GM23338 (cell line): ENCODE measurements around the gene PRSS21.

Experiments
- CREB1 ChIP-seq: fragments of 250-450 bp; sonication (Bioruptor Pico); IDR thresholded peaks from 2 replicates; pipeline ENCODE4 v1.5.0; 2020; ENCODE audit warnings: low read depth, mild to moderate bottlenecking, moderate library complexity
- EZH2 ChIP-seq: fragments of 200-600 bp; sonication (generic); IDR thresholded peaks from one replicate; pipeline ENCODE4 v1.8.0; 2017; ENCODE audit warnings: antibody characterized with exemption, mild to moderate bottlenecking, low read depth; ENCODE audit not compliant: unreplicated experiment
- JUNB ChIP-seq: IDR thresholded peaks from one replicate; pipeline ENCODE4 v1.6.1; 2016; ENCODE audit warnings: antibody characterized with exemption; ENCODE audit not compliant: unreplicated experiment
- NANOG ChIP-seq: IDR thresholded peaks from 2 replicates; pipeline ENCODE4 v1.6.1; 2016; ENCODE audit warnings: antibody characterized with exemption, borderline replicate concordance
- POLR2AphosphoS5 ChIP-seq: IDR thresholded peaks from 2 replicates; pipeline ENCODE4 v1.6.1; 2016; ENCODE audit warnings: antibody characterized with exemption, low read depth
- TF ChIP-seq, protein P1 (sequence below), 2 experiments: fragments of 200-600 bp in 1 of 2; sonication (generic) in 1 of 2; conservative IDR thresholded peaks; 2 replicates each; pipeline versions ENCODE4 v1.5.1 to v1.6.1; 2016 to 2017; ENCODE audit warnings: antibody characterized with exemption in 2 of 2, low read depth in 2 of 2, mild to moderate bottlenecking in 2 of 2, moderate library complexity in 1 of 2
- TF ChIP-seq, protein P2 (sequence below): IDR thresholded peaks from one replicate; pipeline ENCODE4 v1.6.1; 2018; ENCODE audit warnings: antibody characterized with exemption; ENCODE audit not compliant: unreplicated experiment
- TF ChIP-seq, protein P3 (sequence below): IDR thresholded peaks from 2 replicates; pipeline ENCODE4 v1.6.1; 2016; ENCODE audit warnings: antibody characterized with exemption

DNA sequence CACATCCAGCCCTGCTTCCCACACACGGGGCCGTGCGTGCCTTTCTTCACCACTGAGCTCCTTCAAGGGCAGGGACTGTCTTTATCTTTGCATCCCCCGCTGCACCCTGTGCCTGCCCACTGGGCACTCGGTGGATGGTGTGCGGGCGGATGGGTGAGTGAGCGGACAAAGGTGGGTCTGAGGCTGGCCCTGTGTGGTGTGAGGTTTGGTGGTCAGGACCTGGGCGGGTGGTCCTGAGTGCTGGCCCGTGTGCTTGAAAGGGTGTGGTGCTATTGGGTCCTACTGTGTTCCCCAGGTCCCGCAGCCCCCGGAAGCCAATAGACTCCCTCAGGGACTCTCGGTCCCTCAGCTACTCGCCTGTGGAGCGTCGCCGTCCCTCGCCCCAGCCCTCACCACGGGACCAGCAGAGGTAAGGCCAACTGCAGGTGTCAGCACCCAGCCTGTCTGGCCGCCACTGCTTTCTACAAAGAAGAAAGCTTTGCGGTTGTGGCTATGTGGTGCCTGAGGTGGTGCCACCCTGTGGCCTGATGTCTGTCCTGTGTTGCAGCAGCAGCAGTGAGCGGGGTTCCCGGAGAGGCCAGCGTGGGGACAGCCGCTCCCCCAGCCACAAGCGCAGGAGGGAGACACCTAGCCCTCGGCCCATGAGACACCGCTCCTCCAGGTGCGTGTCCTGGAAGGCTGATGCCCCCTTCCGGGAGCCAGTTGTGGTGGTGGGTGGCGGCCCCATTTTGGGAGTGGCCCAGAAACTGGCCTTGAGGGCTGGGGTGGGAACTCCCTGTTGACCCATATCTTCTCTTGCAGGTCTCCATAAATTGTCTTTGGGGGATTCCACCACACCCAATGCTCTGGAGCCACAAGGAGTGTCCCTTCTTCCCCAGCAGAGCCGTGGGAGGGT lies 46.7 kb upstream of the PRSS21 start:
- TF ChIP-seq, protein P1, sequence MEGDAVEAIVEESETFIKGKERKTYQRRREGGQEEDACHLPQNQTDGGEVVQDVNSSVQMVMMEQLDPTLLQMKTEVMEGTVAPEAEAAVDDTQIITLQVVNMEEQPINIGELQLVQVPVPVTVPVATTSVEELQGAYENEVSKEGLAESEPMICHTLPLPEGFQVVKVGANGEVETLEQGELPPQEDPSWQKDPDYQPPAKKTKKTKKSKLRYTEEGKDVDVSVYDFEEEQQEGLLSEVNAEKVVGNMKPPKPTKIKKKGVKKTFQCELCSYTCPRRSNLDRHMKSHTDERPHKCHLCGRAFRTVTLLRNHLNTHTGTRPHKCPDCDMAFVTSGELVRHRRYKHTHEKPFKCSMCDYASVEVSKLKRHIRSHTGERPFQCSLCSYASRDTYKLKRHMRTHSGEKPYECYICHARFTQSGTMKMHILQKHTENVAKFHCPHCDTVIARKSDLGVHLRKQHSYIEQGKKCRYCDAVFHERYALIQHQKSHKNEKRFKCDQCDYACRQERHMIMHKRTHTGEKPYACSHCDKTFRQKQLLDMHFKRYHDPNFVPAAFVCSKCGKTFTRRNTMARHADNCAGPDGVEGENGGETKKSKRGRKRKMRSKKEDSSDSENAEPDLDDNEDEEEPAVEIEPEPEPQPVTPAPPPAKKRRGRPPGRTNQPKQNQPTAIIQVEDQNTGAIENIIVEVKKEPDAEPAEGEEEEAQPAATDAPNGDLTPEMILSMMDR (conservative IDR thresholded peaks at IDR 0.05; ENCODE audit: low read depth in 2 of 2): peak; percentile 18 to 30; a peak in 3 of 4 replicates
- TF ChIP-seq POLR2AphosphoS5 (no peak; the same call in 1 of the 2 replicates), CREB1 (no peak), EZH2 (no peak), NANOG (no peak), JUNB (no peak)
- TF ChIP-seq, protein P2, sequence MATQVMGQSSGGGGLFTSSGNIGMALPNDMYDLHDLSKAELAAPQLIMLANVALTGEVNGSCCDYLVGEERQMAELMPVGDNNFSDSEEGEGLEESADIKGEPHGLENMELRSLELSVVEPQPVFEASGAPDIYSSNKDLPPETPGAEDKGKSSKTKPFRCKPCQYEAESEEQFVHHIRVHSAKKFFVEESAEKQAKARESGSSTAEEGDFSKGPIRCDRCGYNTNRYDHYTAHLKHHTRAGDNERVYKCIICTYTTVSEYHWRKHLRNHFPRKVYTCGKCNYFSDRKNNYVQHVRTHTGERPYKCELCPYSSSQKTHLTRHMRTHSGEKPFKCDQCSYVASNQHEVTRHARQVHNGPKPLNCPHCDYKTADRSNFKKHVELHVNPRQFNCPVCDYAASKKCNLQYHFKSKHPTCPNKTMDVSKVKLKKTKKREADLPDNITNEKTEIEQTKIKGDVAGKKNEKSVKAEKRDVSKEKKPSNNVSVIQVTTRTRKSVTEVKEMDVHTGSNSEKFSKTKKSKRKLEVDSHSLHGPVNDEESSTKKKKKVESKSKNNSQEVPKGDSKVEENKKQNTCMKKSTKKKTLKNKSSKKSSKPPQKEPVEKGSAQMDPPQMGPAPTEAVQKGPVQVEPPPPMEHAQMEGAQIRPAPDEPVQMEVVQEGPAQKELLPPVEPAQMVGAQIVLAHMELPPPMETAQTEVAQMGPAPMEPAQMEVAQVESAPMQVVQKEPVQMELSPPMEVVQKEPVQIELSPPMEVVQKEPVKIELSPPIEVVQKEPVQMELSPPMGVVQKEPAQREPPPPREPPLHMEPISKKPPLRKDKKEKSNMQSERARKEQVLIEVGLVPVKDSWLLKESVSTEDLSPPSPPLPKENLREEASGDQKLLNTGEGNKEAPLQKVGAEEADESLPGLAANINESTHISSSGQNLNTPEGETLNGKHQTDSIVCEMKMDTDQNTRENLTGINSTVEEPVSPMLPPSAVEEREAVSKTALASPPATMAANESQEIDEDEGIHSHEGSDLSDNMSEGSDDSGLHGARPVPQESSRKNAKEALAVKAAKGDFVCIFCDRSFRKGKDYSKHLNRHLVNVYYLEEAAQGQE: no peak
- TF ChIP-seq, protein P3, sequence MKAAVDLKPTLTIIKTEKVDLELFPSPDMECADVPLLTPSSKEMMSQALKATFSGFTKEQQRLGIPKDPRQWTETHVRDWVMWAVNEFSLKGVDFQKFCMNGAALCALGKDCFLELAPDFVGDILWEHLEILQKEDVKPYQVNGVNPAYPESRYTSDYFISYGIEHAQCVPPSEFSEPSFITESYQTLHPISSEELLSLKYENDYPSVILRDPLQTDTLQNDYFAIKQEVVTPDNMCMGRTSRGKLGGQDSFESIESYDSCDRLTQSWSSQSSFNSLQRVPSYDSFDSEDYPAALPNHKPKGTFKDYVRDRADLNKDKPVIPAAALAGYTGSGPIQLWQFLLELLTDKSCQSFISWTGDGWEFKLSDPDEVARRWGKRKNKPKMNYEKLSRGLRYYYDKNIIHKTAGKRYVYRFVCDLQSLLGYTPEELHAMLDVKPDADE: no peak
